CD4-positive, alpha-beta memory T cell (primary cell): ENCODE results near the gene BLVRB. TPM values are rescaled to one million over a fixed set of nuclear protein-coding genes. Genes with fewer than 3 reads are reported as not detected.
A peak's percentile ranks its signal among the peaks of the same experiment; 100 is the strongest.

Source experiments
- CTCF ChIA-PET: fragments of 350-600 bp; sonication (Branson Sonifier 250); formaldehyde crosslinking; loops from one replicate; lab custom pipeline; 2021; ENCODE audit warnings: inconsistent platforms; ENCODE audit not compliant: partially characterized antibody; lab: Charles Lee
- POLR2A ChIA-PET: fragments of 350-600 bp; sonication (Branson Sonifier 250); formaldehyde crosslinking; loops from one replicate; lab custom pipeline; 2021; ENCODE audit not compliant: partially characterized antibody; lab: Charles Lee
- DNase-seq, 5 donors: peaks; one replicate each; pipeline versions ENCODE4 v3.0.0 to v3.0.0-alpha.2; 2020 to 2022; ENCODE audit warnings: mixed read lengths in 1 of 5
- H3K27ac ChIP-seq: one replicate; pipeline ENCODE4 v1.7.0; 2013; ENCODE audit warnings: low read depth, low read length
- H3K27me3 ChIP-seq: 2 replicates; pipeline ENCODE4 v1.7.0; 2013; ENCODE audit warnings: mild to moderate bottlenecking, low read length, moderate library complexity; ENCODE audit not compliant: insufficient read depth
- H3K36me3 ChIP-seq: 2 replicates; pipeline ENCODE4 v1.7.0; 2013; ENCODE audit warnings: mild to moderate bottlenecking, low read length, moderate library complexity; ENCODE audit not compliant: insufficient read depth
- H3K4me1 ChIP-seq: 2 replicates; pipeline ENCODE4 v1.7.0; 2013; ENCODE audit warnings: mild to moderate bottlenecking, low read length, moderate library complexity; ENCODE audit not compliant: insufficient read depth
- H3K4me3 ChIP-seq, 2 donors: one replicate each; pipeline ENCODE4 v1.7.0; 2013; ENCODE audit warnings: low read length in 2 of 2, mild to moderate bottlenecking in 1 of 2
- H3K9me3 ChIP-seq, 2 donors: one replicate each; pipeline ENCODE4 v1.7.0; 2013; ENCODE audit warnings: low read length in 2 of 2, control low read depth in 1 of 2; ENCODE audit not compliant: control insufficient read depth in 1 of 2
- H3K27ac Mint-ChIP-seq, 7 donors: one replicate each; pipeline ENCODE4 v1.8.0; 2020 to 2021; ENCODE audit warnings: mixed read lengths in 7 of 7, mild to moderate bottlenecking in 6 of 7, inconsistent platforms in 3 of 7, moderate library complexity in 3 of 7
- H3K27me3 Mint-ChIP-seq, 2 donors: one replicate each; pipeline ENCODE4 v1.8.0; 2020 to 2021; ENCODE audit warnings: mixed read lengths in 2 of 2
- H3K36me3 Mint-ChIP-seq, 2 donors: one replicate each; pipeline ENCODE4 v1.8.0; 2020 to 2021; ENCODE audit warnings: mixed read lengths in 2 of 2, inconsistent platforms in 1 of 2, mild to moderate bottlenecking in 1 of 2
- H3K4me1 Mint-ChIP-seq, 4 donors: one replicate each; pipeline ENCODE4 v1.8.0; 2020 to 2021; ENCODE audit warnings: mixed read lengths in 4 of 4, mild to moderate bottlenecking in 1 of 4
- H3K4me3 Mint-ChIP-seq, 8 donors: one replicate each; pipeline ENCODE4 v1.8.0; 2020 to 2021; ENCODE audit warnings: mixed read lengths in 8 of 8, mild to moderate bottlenecking in 7 of 8, moderate library complexity in 6 of 8, inconsistent platforms in 3 of 8
- H3K9me3 Mint-ChIP-seq, 8 donors: one replicate each; pipeline ENCODE4 v1.8.0; 2020 to 2021; ENCODE audit warnings: mixed read lengths in 8 of 8, mild to moderate bottlenecking in 5 of 8, inconsistent platforms in 3 of 8, moderate library complexity in 1 of 8
- intact Hi-C: fragments of 100-400 bp; cut with micrococcal nuclease; formaldehyde crosslinking; loops from one replicate; pipeline ENCODE4 v1.15.1; 2023
- polyA plus RNA-seq, 2 donors: library from polyadenylated mRNA; unstranded; fragments of 300-500 nt; fragmentation: Illumina TruSeq; gene quantifications; one replicate each; pipeline ENCODE4 v1.2.3, GENCODE V29; 2021
- total RNA-seq, 2 experiments: library from RNA; stranded (reverse); gene quantifications; one replicate each; pipeline ENCODE4 v1.2.3, GENCODE V29; 2021

The BLVRB gene
- total and polyA plus RNA-seq, 4 experiments from 2014 or later: 12.3 to 34.6 (median 20.8) TPM

DNA sequence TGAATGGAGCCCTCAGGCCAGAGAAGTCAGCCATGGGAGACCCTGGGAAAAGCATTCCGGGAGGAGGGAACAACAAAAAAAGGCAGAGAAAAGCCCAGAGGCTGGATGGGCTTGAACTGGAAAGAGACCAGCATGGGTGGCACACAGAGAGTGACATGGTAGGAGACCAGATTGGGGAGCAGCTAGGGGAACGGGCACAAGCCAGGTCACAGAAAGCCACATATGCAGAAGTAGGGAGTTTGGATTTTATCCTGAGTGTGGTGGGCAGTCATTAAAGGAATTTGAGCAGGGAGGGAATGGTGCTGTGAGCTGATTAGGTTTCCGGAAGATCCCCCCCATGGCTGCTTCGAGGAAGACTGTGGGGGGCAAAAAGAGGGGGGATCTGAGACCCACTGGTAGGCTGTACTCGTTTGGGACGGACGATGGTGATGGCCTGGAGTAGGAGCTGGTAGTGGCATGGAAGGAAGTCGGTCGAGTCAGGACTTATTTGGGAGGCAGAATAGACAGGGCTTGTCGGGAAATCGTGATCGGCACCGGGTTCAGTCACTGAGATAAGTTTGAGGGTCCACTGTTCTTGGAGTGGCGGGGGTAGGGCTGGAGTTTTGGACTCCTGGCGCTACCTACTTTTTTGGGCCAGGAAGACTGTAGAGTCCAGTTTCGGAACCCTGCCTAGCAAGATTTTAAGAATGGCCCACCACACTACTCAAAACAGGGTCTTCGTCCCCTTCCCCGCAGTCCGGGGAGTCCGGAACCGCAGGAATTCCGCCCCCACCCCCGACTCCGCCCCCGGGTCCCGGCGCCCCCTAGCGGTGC lies 40.7 kb downstream of the BLVRB start:
- peaks cover 0 to 2% of the 10 kb centered on the region in 2 donors for H3K27me3 Mint-ChIP-seq
- H3K4me1 ChIP-seq: peaks cover 28% of the 10 kb centered on the region
- H3K4me1 Mint-ChIP-seq: peaks cover 13 to 36% (median 22%) of the 10 kb centered on the region in 4 donors
- H3K9me3 Mint-ChIP-seq: peaks cover 0 to 2% (median 0%) of the 10 kb centered on the region in 8 donors
- peak overlapping the region; percentile 79 to 85 for H3K4me3 ChIP-seq
- intact Hi-C loops: loop anchor here (1.0 to 10.0 kb wide), 6 partner anchors 18 to 177 kb away; partner anchors contain the start of genes AKT2, BLVRB, C19orf47 and LTBP4
- peak in 1 of 5 donors; percentile 11 for DNase-seq
- CTCF ChIA-PET: interaction anchor here (0.8 to 1.1 kb wide), 3 partner anchors 20 to 41 kb away, joined by 3 read pairs; partner anchors contain the start of gene BLVRB
- no peaks in the 10 kb centered on the region for H3K27me3 ChIP-seq
- POLR2A ChIA-PET: interaction anchor here (0.7 to 8.9 kb wide), 9 partner anchors 9 to 180 kb away, joined by 3 to 227 read pairs (median 6); partner anchors contain the start of genes BLVRB, C19orf47, PLD3 and SERTAD3
- H3K9me3 ChIP-seq: no peaks in the 10 kb centered on the region
- H3K4me3 Mint-ChIP-seq: peak overlapping the region; percentile 92 to 99 (median 95)
- H3K36me3 Mint-ChIP-seq: peaks cover 0 to 14% of the 10 kb centered on the region in 2 donors
- no peaks in the 10 kb centered on the region for H3K36me3 ChIP-seq
- peak overlapping the region; percentile 92 for H3K27ac ChIP-seq
- H3K27ac Mint-ChIP-seq: peak overlapping the region; percentile 94 to 99 (median 98)

- ChIA-PET POLR2A (interaction anchor here (0.7 to 8.9 kb wide), 6 partner anchors 10 to 180 kb away, joined by 3 to 227 read pairs (median 4); partner anchors contain the start of genes BLVRB and SERTAD3), CTCF (interaction anchor here (0.8 to 1.4 kb wide), 4 partner anchors 16 to 42 kb away, joined by 3 to 4 read pairs (median 3); partner anchors contain the start of gene BLVRB)
- intact Hi-C loops: loop anchor here (10.0 kb wide), 1 partner anchor 139 kb away; the partner anchor contains the start of gene AKT2
- peaks cover 28% of the 10 kb centered on the region for H3K4me1 ChIP-seq
- Mint-ChIP-seq H3K36me3 (peaks cover 0 to 15% of the 10 kb centered on the region in 2 donors), H3K27me3 (peaks cover 0 to 2% of the 10 kb centered on the region in 2 donors), H3K9me3 (peaks cover 0 to 2% (median 0%) of the 10 kb centered on the region in 8 donors), H3K4me3 (peak overlapping the region in 3 of 8 donors; percentile 48 to 66 (median 65)), H3K4me1 (peaks cover 16 to 45% (median 24%) of the 10 kb centered on the region in 4 donors), H3K27ac (peak overlapping the region; percentile 36 to 99 (median 78))
- H3K27me3 ChIP-seq: no peaks in the 10 kb centered on the region
- DNase-seq: no peak
- no peak overlapping the region for H3K27ac ChIP-seq
- H3K36me3 ChIP-seq: no peaks in the 10 kb centered on the region
- no peaks in the 10 kb centered on the region for H3K9me3 ChIP-seq
- no peak overlapping the region for H3K4me3 ChIP-seq
Observed at GRCh38 chr19:40423938-40424337, 41.6 kb downstream of the BLVRB start.

GRCh38 chr19:40422748-40423566 lies 42.6 kb downstream of the BLVRB start:
- ChIA-PET POLR2A (interaction anchor here (0.8 to 8.9 kb wide), 5 partner anchors 11 to 181 kb away, joined by 3 to 227 read pairs (median 12); partner anchors contain the start of genes BLVRB and SERTAD3), CTCF (interaction anchor here (0.8 to 1.4 kb wide), 2 partner anchors 15 to 20 kb away, joined by 3 to 4 read pairs; no protein-coding TSS in a partner anchor)
- Histone ChIP-seq H3K27me3 (no peaks in the 10 kb centered on the region), H3K9me3 (no peaks in the 10 kb centered on the region), H3K4me1 (peaks cover 28% of the 10 kb centered on the region), H3K27ac (no peak overlapping the region), H3K36me3 (no peaks in the 10 kb centered on the region), H3K4me3 (no peak overlapping the region)
- peaks cover 0 to 16% of the 10 kb centered on the region in 2 donors for H3K36me3 Mint-ChIP-seq
- H3K4me1 Mint-ChIP-seq: peaks cover 17 to 48% (median 24%) of the 10 kb centered on the region in 4 donors
- peak overlapping the region in 6 of 7 donors; percentile 79 to 98 (median 90) for H3K27ac Mint-ChIP-seq
- intact Hi-C loops: loop anchor here (10.0 kb wide), 1 partner anchor 138 kb away; the partner anchor contains the start of gene AKT2
- peaks cover 0 to 2% (median 0%) of the 10 kb centered on the region in 8 donors for H3K9me3 Mint-ChIP-seq
- peak overlapping the region in 7 of 8 donors; percentile 4 to 93 (median 53) for H3K4me3 Mint-ChIP-seq
- no peak for DNase-seq
- peaks cover 0 to 2% of the 10 kb centered on the region in 2 donors for H3K27me3 Mint-ChIP-seq

DNA sequence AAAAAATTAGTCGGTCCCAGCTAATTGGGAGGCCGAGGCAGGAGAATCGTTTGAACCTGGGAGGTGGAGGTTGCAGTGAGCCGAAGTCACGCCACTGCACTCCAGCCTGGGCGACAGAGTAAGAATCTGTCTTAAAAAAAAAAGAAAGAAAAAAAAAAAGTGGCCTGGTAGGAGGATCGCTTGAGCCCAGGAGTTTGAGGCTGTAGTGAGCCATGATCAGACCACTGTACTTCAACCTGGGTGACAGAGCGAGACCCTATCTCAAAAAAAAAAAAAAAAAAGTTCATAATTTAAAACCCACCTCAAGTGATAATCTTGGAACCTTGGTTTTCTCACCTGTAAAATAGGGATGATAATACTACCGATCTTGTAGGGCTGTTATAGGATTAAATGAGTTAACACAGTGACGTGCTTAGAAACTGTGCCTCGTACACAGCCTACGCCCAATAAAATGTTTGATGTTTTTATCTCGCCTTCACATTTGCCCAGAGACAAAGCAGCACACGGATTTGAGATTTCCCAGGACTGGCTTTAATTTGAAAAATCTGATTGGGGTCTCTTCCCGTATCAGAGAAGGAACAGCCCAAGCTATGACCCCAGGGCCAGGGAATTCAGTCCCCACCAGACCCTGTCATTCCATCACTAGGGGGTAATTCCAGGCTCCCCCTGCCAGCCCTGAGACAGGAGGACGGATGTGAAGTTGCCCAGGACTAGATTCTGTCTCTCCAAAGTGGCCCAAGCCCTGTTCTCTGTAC lies 43.4 kb downstream of the BLVRB start:
- Histone ChIP-seq H3K4me1 (peaks cover 34% of the 10 kb centered on the region), H3K9me3 (no peaks in the 10 kb centered on the region), H3K36me3 (no peaks in the 10 kb centered on the region), H3K4me3 (no peak overlapping the region), H3K27me3 (no peaks in the 10 kb centered on the region), H3K27ac (peak overlapping the region; percentile 84)
- peaks cover 0 to 2% of the 10 kb centered on the region in 2 donors for H3K27me3 Mint-ChIP-seq
- H3K4me3 Mint-ChIP-seq: peak overlapping the region; percentile 26 to 93 (median 90)
- CTCF ChIA-PET: interaction anchor here (0.8 to 3.9 kb wide), 8 partner anchors 10 to 117 kb away, joined by 3 to 66 read pairs (median 6); partner anchors contain the start of genes BLVRB, SERTAD3 and SPTBN4
- no peak for DNase-seq
- H3K36me3 Mint-ChIP-seq: peaks cover 0 to 16% of the 10 kb centered on the region in 2 donors
- peaks cover 0 to 2% (median 0%) of the 10 kb centered on the region in 8 donors for H3K9me3 Mint-ChIP-seq
- POLR2A ChIA-PET: interaction anchor here (1.8 to 8.9 kb wide), 4 partner anchors 12 to 841 kb away, joined by 4 to 227 read pairs (median 28); partner anchors contain the start of genes BLVRB and SERTAD3
- peaks cover 19 to 53% (median 30%) of the 10 kb centered on the region in 4 donors for H3K4me1 Mint-ChIP-seq
- intact Hi-C loops: loop anchor here (1.0 to 10.0 kb wide), 4 partner anchors 18 to 137 kb away; partner anchors contain the start of genes AKT2, C19orf47 and PLD3
- H3K27ac Mint-ChIP-seq: peak overlapping the region; percentile 84 to 98 (median 97)

DNA sequence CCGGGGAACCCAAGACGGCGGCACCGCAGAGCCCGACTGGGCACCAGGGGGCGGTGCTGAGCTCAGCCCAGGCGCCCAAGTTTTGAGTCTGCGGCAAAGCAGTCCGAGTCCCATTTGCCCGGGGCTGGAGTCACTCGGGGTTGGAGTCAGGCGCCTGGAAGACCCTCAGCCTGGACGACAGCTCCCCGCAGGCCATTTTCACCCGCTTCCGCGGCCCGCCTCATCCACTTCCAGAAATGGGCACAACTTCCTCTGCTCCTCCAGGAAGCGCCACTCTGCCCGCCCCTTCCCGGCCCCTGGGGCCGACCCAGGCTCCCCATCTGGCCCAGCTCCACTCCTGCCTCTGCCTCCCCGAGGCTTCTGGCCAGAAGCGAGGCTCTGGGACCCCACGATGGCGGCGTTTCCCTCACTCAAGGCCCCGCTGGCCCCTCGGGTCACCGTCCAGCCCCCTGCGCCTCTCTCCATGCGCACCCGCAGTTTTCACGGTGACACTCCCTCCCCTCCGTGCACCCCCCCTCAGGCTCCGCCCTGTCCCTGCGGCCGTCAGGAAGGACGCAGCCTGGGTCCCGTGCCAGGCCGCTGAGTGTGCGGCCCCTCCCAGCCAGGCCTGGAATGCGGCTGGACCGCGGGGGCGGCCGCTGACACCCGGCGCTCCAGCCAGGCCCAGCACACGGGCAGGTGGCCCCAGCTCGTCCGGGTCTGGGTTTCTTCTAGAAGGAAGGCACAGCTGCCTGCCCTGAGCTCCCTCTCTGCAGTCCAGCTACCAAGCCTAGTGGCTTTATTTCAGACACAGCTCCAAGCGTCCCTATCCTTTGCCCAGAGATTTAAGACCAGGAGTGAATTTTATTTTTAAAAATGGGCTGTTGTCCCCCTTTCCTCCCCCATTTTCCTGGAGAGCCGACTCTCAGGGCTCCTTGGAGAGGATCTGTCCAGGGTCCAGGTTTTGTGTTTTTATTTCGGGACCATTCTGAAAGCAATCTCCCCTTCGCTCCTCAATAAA lies 44.5 kb downstream of the BLVRB start:
- peak overlapping the region; percentile 84 for H3K27ac ChIP-seq
- POLR2A ChIA-PET: interaction anchor here (0.5 to 8.9 kb wide), 21 partner anchors 9 to 1015 kb away, joined by 3 to 227 read pairs (median 4); partner anchors contain the start of genes BLVRB, C19orf47, PLD3 and SERTAD3
- intact Hi-C loops: loop anchor here (1.0 to 10.0 kb wide), 6 partner anchors 17 to 136 kb away; partner anchors contain the start of genes AKT2, BLVRB, C19orf47 and PLD3
- no peaks in the 10 kb centered on the region for H3K27me3 ChIP-seq
- Mint-ChIP-seq H3K27ac (peak overlapping the region; percentile 84 to 98 (median 97)), H3K36me3 (peaks cover 0 to 16% of the 10 kb centered on the region in 2 donors), H3K9me3 (peaks cover 0 to 2% (median 0%) of the 10 kb centered on the region in 8 donors), H3K4me1 (peaks cover 19 to 53% (median 32%) of the 10 kb centered on the region in 4 donors), H3K27me3 (peaks cover 0 to 2% of the 10 kb centered on the region in 2 donors), H3K4me3 (peak overlapping the region; percentile 88 to 93 (median 90))
- CTCF ChIA-PET: interaction anchor here (0.7 to 3.9 kb wide), 33 partner anchors 8 to 218 kb away, joined by 3 to 66 read pairs (median 4); partner anchors contain the start of genes BLVRB, PLD3, SERTAD3 and SPTBN4
- no peaks in the 10 kb centered on the region for H3K9me3 ChIP-seq
- peaks cover 33% of the 10 kb centered on the region for H3K4me1 ChIP-seq
- H3K36me3 ChIP-seq: no peaks in the 10 kb centered on the region
- peak; percentile 68 to 79 (median 69) for DNase-seq
- peak overlapping the region; percentile 47 to 78 for H3K4me3 ChIP-seq
